Measurements from ENCODE around the gene EPB42. TPM values are rescaled to one million over a fixed set of nuclear protein-coding genes. Genes with fewer than 3 reads are reported as not detected.

Gene EPB42
- total RNA-seq, 1 experiment from 2014 or later = not detected

DNA sequence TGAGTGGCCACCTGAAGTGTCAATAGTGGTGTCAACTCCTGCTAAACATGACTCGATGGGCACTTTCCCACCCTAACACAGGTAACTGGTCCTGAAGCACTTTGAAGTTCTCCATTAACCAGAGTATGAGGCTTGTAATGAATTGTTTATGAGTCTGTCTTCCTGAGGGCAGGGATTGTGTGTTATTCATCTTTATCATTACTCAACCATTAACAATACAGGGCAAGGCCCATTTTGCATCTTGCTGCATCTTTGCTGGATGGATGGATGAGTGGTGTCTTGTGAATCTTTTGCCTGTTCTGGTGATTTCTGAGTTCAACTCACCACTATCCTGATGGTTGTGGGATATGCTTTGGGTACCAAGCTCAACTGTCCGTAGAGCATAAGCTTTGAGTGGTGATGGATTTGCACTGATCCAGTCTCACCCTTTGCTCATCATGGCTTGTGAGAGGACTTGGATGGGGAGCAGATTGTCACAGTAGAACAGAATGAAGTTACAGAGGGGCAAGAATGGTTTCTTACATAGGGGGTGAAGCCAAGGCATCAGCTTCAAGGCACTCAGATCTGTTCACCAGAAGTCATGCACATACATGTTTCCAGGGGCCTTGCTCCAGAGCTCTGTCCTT, 22.3 kb upstream of the EPB42 start:
- DNase-seq = no peak
- H3K4me3 ChIP-seq (ENCODE audit: low read depth, low read length) = no peak overlapping the region
- H3K9me3 ChIP-seq = no peaks in the 10 kb centered on the region
- H3K4me1 ChIP-seq = no peaks in the 10 kb centered on the region
- H3K36me3 ChIP-seq (ENCODE audit: control insufficient read depth, insufficient read depth, low read length) = no peaks in the 10 kb centered on the region
- Mint-ChIP-seq H3K36me3 (ENCODE audit: insufficient read depth, unreplicated experiment) (no peaks in the 10 kb centered on the region), H3K27me3 (ENCODE audit: insufficient read depth, unreplicated experiment) (peaks cover 9% of the 10 kb centered on the region), H3K4me1 (ENCODE audit: low read depth, unreplicated experiment) (no peaks in the 10 kb centered on the region), H3K27ac (ENCODE audit: unreplicated experiment) (no peak overlapping the region), H3K9me3 (ENCODE audit: unreplicated experiment) (no peaks in the 10 kb centered on the region), H3K4me3 (ENCODE audit: unreplicated experiment) (no peak overlapping the region)
- ChIA-PET CTCF (interaction anchor here (1.1 kb wide), 1 partner anchor 18 kb away, joined by 7 read pairs; no protein-coding TSS in a partner anchor), POLR2A (no interaction called here)
- no peaks in the 10 kb centered on the region for H3K27me3 ChIP-seq (replicated peaks; ENCODE audit: control insufficient read depth, insufficient read depth, low read length)
- BruUV-seq (replicated peaks) = no TSS peak
- intact Hi-C loops (cut with micrococcal nuclease; ENCODE audit: unreplicated experiment) = no loop called here
- TF ChIP-seq, protein P1, sequence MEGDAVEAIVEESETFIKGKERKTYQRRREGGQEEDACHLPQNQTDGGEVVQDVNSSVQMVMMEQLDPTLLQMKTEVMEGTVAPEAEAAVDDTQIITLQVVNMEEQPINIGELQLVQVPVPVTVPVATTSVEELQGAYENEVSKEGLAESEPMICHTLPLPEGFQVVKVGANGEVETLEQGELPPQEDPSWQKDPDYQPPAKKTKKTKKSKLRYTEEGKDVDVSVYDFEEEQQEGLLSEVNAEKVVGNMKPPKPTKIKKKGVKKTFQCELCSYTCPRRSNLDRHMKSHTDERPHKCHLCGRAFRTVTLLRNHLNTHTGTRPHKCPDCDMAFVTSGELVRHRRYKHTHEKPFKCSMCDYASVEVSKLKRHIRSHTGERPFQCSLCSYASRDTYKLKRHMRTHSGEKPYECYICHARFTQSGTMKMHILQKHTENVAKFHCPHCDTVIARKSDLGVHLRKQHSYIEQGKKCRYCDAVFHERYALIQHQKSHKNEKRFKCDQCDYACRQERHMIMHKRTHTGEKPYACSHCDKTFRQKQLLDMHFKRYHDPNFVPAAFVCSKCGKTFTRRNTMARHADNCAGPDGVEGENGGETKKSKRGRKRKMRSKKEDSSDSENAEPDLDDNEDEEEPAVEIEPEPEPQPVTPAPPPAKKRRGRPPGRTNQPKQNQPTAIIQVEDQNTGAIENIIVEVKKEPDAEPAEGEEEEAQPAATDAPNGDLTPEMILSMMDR (IDR thresholded peaks at IDR 0.05; ENCODE audit: insufficient read depth in 1 of 2, low read depth in 1 of 2, low read length in 1 of 2, severe bottlenecking in 1 of 2, unreplicated experiment in 1 of 2) = no peak

DNA sequence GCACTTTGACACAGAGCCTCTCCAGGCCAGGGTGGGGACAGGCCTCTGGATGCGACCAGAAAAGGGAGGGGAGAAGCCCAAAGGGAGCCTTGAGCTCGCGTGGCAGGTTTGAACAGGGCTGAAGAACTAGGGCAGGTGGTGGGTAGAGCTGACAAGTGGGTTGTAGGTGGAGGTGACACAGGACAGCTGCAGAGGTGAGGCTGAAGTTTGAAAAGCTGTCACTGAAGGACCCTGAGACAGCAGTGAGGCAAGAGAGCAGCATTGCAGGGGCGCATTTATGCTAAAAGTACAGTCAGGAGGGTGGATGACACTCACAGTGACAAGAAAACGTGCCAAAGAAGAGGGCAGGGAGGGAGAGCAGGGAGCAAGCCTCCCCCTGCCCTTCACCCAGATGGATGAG, 21.8 kb upstream of the EPB42 start:
- BruUV-seq (replicated peaks) = no TSS peak
- CTCF ChIA-PET = interaction anchor here (1.1 kb wide), 1 partner anchor 17 kb away, joined by 7 read pairs; no protein-coding TSS in a partner anchor

DNA sequence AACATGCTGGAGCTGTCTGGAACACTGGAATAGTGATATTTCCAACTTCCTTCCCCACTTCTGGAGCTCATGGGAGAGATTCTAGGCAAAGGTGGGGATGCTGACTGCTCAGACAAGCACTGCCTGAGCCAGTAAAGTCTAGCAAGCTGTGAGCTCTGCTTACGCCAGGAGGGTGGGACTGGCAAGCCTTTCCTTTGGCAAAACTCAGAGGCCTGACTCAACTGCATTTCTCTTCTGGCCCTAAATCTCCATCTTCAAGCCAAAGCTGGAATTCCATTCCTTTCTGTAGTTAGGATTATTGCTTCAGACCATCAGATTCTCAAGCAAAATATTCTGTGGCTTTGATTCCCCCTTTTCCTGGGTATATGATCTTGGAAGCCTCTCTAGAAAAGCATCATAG, 20.3 kb upstream of the EPB42 start:
- DNase-seq = no peak
- ChIA-PET CTCF (interaction anchor here (0.6 kb wide), 1 partner anchor 18 kb away, joined by 3 read pairs; no protein-coding TSS in a partner anchor), POLR2A (no interaction called here)
- H3K27me3 Mint-ChIP-seq (ENCODE audit: insufficient read depth, unreplicated experiment) = peaks cover 6% of the 10 kb centered on the region
- H3K4me3 ChIP-seq (ENCODE audit: low read depth, low read length) = no peak overlapping the region
- H3K27me3 ChIP-seq (replicated peaks; ENCODE audit: control insufficient read depth, insufficient read depth, low read length) = no peaks in the 10 kb centered on the region
- no peak overlapping the region for H3K4me3 Mint-ChIP-seq (ENCODE audit: unreplicated experiment)
- H3K36me3 ChIP-seq (ENCODE audit: control insufficient read depth, insufficient read depth, low read length) = no peaks in the 10 kb centered on the region
- intact Hi-C loops (cut with micrococcal nuclease; ENCODE audit: unreplicated experiment) = no loop called here
- no peaks in the 10 kb centered on the region for H3K9me3 ChIP-seq
- H3K36me3 Mint-ChIP-seq (ENCODE audit: insufficient read depth, unreplicated experiment) = no peaks in the 10 kb centered on the region
- H3K4me1 Mint-ChIP-seq (ENCODE audit: low read depth, unreplicated experiment) = no peaks in the 10 kb centered on the region
- H3K9me3 Mint-ChIP-seq (ENCODE audit: unreplicated experiment) = no peaks in the 10 kb centered on the region
- TF ChIP-seq, protein P1 (IDR thresholded peaks at IDR 0.05; ENCODE audit: insufficient read depth in 1 of 2, low read depth in 1 of 2, low read length in 1 of 2, severe bottlenecking in 1 of 2, unreplicated experiment in 1 of 2) = no peak
- no peak overlapping the region for H3K27ac Mint-ChIP-seq (ENCODE audit: unreplicated experiment)
- BruUV-seq (replicated peaks) = no TSS peak
- H3K4me1 ChIP-seq = no peaks in the 10 kb centered on the region

More for the DNA sequence above, 21.8 kb upstream of the EPB42 start:
- no peaks in the 10 kb centered on the region for H3K27me3 ChIP-seq (replicated peaks; ENCODE audit: control insufficient read depth, insufficient read depth, low read length)
- no peak overlapping the region for H3K4me3 Mint-ChIP-seq (ENCODE audit: unreplicated experiment)
- no peaks in the 10 kb centered on the region for H3K4me1 Mint-ChIP-seq (ENCODE audit: low read depth, unreplicated experiment)
- H3K9me3 Mint-ChIP-seq (ENCODE audit: unreplicated experiment) = no peaks in the 10 kb centered on the region
- no peaks in the 10 kb centered on the region for H3K9me3 ChIP-seq
- H3K27ac Mint-ChIP-seq (ENCODE audit: unreplicated experiment) = no peak overlapping the region
- DNase-seq = no peak
- no peak overlapping the region for H3K4me3 ChIP-seq (ENCODE audit: low read depth, low read length)
- POLR2A ChIA-PET = no interaction called here
- intact Hi-C loops (cut with micrococcal nuclease; ENCODE audit: unreplicated experiment) = no loop called here
- H3K36me3 ChIP-seq (ENCODE audit: control insufficient read depth, insufficient read depth, low read length) = no peaks in the 10 kb centered on the region
- peaks cover 9% of the 10 kb centered on the region for H3K27me3 Mint-ChIP-seq (ENCODE audit: insufficient read depth, unreplicated experiment)
- no peaks in the 10 kb centered on the region for H3K4me1 ChIP-seq
- no peaks in the 10 kb centered on the region for H3K36me3 Mint-ChIP-seq (ENCODE audit: insufficient read depth, unreplicated experiment)
- TF ChIP-seq, protein P1 (IDR thresholded peaks at IDR 0.05; ENCODE audit: insufficient read depth in 1 of 2, low read depth in 1 of 2, low read length in 1 of 2, severe bottlenecking in 1 of 2, unreplicated experiment in 1 of 2) = no peak
